ENCODE data around the gene CTBP1.

CTBP1 gene

DNA sequence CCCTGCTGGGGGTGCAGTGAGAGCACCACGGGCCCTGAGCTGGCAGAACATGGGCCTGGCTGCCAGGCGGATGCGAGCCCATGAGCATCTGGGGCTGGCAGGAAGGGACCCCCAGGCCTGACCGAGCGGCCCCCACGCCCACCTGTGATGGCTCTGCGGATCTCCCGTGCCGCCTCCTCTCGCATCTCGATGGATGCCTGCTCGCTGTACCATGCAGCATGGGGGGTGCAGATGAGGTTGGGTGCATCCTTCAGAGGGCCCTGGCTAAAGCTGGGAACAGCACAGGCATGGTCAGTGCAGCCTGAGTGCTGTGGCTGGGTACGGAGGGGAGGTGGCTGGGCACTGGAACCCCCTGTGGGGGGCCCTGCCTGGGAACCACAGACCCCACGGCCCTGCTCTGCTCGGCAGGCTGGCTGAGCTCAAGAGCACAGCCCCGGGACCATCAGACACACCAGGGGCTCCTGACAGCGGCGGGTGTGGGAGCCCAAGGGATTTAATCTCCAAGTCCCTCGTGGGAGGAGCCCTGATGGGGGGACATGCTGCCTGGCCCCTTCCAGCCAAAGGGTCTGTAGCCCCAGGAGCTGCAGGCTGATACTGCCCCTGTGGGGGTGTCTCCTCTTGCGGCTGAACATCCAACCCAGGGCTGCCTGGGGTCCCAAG, 35.5 kb downstream of the CTBP1 start:
- TF ChIP-seq GATA1 (IDR thresholded peaks at IDR 0.05; ENCODE audit: low read depth, low read length), result no peak
- TF ChIP-seq POLR2A (IDR thresholded peaks at IDR 0.05; ENCODE audit: low read length), result no peak
- no peak for DNase-seq

DNA sequence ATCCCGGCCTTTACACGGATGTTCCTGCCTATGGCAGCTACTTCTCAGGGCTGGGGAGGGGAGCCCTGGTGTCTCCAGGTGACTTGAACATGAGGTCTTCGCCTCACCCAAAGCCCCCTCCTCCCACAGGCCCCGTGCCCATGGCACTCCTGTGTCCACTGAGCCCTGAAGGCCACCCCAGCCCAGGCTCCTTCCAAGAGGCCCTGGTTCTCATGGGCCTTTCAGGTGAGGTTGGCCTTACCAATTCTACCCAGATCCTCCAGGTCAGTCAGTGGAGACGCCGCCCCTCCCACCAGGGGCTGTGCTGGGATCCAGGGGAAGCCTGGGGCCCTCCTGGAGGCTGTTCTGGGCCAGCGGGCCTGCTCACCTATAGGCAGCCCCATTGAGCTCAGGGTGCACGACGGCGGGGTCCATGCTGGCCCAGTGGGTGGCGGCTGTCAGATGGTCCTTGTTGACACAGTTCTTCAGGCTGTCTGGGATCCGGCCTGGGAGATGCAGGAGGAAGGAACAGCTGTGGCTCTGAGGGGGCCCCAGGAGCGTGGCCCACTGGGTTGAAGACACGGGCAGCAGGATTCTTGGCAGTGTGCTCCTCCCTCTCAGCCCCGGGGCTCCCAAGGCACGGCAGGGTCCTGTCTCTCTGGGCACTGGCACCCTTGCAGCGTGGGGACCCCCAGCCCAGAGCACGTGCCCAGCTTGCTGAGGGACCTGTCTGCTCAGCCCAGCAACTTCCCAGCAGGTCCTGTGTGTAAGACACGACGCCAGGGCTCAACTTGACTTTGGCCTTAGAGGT, 36.2 kb downstream of the CTBP1 start:
- TF ChIP-seq GATA1 (IDR thresholded peaks at IDR 0.05; ENCODE audit: low read depth, low read length), result no peak
- no peak for TF ChIP-seq POLR2A (IDR thresholded peaks at IDR 0.05; ENCODE audit: low read length)
- no peak for DNase-seq

- no peak for TF ChIP-seq POLR2A (IDR thresholded peaks at IDR 0.05; ENCODE audit: low read length)
- TF ChIP-seq GATA1 (IDR thresholded peaks at IDR 0.05; ENCODE audit: low read depth, low read length), result no peak
- no peak for DNase-seq
Measured at GRCh38 chr4:1211891-1212545, 36.9 kb downstream of the CTBP1 start.

DNA sequence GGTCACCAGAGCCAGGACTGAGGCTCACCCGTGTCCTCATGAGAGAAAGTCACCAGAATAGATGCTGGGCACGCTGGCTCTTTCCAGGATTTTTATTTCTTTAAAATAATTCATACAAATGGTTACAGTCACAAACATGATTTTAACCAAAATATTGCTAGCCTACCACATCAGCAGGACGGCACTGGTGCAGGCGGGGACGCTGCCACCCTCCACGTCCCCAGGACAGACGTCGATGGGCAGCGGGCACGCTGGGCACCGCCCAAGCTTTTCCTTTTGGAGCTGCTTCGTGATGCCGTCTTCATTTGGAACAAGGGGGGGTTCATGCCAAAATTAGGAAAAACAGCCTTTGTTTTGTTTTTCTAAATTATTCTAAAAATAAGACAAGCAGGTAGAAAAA, 37.6 kb downstream of the CTBP1 start:
- DNase-seq, result no peak
- TF ChIP-seq POLR2A (IDR thresholded peaks at IDR 0.05; ENCODE audit: low read length) (no peak), GATA1 (IDR thresholded peaks at IDR 0.05; ENCODE audit: low read depth, low read length) (no peak)

DNA sequence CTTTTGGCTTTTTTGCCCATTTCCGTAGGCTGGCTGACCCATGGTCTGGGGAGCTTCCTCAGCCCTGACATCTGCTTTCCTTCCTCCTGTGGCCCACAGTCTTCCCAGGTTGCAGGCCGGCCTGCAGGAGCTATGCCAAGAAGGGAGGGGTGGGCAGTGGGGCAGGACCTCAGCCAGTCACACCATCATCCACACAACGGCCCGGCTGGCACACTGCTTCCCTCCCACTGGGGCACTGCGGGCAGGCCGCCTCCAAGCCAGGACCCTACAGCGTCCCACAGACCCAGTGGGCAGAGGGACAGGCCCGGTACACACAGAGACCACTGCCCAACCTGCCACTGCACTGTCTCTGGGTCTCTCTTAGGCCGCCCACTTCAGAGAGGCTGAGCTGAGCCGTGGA, 38.0 kb downstream of the CTBP1 start:
- no peak for TF ChIP-seq GATA1 (IDR thresholded peaks at IDR 0.05; ENCODE audit: low read depth, low read length)
- DNase-seq, result no peak

DNA sequence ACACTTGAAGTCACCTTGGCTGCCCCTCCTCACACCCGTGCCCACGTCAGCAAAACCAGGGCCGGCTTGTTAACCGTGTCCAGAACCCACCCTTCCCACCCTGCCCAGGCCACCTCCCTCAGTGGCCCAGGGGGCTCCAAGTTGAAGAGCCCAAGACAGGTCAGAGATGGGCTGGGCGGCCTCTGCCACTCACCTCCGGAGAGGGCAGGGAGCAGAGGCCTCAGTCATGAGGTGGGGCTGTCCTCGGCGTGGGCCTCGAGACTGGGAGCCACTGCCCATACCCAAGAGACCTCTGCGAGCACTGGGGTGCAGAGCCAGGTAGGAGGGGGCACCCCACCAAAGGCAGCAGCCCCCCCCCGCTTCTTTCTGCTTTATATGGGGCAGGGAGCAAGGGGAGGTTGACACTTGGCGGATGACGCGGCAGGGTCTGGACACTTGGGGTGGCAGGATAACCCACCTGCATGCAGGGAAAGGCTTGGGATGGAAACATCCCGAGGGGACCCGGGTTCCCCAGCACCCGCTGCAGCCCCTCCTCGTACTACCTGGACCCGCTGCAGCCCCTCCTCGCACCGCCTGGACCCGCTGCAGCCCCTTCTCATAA, 38.6 kb downstream of the CTBP1 start:
- no peak for DNase-seq
- TF ChIP-seq GATA1 (IDR thresholded peaks at IDR 0.05; ENCODE audit: low read depth, low read length) (no peak), POLR2A (IDR thresholded peaks at IDR 0.05; ENCODE audit: low read length) (no peak)

- no peak for DNase-seq
- TF ChIP-seq GATA1 (IDR thresholded peaks at IDR 0.05; ENCODE audit: low read depth, low read length) (no peak), POLR2A (IDR thresholded peaks at IDR 0.05; ENCODE audit: low read length) (no peak)
Measured at GRCh38 chr4:1209821-1210220, 39.1 kb downstream of the CTBP1 start.

DNA sequence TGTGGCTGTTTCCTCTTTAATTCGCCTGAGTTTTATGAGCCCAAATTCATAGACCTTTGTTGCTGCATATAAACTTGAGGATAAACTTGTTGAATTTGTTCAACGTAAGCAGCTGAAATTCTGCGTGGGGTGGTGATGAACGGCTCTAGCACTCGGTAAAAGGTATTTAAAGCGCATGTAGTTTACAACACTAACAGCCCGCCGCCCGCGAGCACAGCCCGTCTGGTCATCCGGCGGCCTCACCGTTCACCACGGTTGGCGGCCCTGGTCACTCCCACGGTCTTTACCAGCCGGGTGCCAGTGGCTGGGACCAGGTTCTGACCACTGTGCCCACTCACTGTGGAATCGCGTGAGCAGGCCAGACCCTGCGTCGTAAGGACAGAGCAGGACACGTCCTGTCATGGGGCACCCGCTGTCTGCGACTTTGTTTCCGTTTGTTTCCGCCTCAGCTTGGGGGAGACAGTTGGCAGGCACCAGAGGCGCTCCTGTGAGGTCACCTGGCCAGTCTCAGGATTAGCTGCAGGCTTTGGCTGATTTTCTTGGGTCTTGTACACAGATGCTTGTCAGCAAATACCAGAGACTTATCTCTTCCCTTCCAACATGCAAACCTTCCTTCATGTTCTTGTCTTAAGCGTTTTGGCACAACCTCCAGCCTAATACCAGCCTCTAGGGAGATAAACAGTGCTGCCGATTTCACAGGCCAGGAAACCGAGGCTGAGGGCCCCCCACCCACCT, 39.8 kb downstream of the CTBP1 start:
- TF ChIP-seq GATA1 (IDR thresholded peaks at IDR 0.05; ENCODE audit: low read depth, low read length) (no peak), POLR2A (IDR thresholded peaks at IDR 0.05; ENCODE audit: low read length) (no peak)
- DNase-seq, result peak in 1 of 2 experiments; percentile 22

DNA sequence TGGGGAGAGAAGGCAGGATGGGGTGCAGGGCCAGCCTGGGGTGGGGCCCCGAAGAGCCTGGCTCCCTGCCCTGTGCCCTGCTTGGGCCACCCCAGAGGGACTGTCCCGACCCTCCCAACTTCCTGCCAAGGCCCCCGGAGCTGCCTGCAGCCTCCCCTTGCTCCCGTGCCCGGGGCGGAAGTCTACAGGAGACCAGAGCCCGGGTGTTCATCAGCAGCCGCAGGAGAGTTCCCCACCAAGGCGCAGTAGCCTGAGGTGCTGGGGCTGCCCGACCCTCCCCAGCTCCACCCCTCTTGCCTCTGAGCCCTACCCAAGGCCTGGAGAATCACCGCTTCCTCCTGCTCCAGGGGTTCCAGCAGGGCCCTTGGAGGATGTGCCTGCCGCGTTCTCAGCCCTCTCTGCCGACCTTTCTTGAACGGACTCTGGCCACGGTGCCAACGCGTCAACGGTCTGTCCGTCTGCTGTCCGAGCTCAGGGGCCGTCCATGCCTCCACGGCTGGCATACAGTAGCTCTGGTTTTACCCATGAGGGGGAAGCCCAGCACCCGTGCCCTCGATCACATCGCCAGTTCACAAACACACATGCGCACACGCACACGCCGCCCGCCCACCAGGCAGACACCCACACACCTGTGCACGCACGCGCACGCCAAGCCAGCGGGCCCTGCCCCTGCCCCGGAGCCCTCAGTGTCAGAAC, 40.5 kb downstream of the CTBP1 start:
- no peak for TF ChIP-seq GATA1 (IDR thresholded peaks at IDR 0.05; ENCODE audit: low read depth, low read length)
- no peak for TF ChIP-seq POLR2A (IDR thresholded peaks at IDR 0.05; ENCODE audit: low read length)
- no peak for DNase-seq

DNA sequence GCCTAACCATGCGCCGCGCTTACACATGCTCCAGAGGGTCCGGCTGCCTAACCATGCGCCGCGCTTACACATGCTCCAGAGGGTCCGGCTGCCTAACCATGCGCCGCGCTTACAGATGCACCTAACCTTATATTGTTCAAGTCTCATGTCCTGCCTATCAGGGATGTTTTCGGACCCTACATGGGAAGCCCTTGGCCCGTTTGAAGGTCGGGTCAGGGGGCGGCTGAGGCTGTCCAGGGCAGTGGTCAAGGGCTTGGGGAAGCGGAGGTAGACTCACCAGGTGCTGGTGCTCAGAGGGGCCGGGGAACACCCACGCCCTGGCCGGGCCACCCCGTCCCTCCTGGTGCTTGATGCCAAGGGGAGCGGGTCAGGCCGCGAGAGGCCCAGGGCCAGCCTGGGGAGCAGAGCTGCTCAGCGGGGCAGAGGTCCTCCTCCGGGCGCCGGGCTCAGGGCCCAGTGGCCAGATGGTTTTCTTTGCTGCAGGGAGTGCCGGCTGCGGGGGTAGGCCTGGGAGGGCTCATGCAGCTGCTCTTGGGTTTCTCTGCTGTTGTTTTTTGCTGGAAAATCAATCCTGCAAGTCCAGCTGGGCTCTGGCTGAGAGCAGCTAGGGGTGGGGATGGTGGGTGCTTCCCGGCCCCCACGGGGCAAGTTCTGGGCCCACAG, 41.2 kb downstream of the CTBP1 start:
- no peak for DNase-seq
- TF ChIP-seq GATA1 (IDR thresholded peaks at IDR 0.05; ENCODE audit: low read depth, low read length) (no peak), POLR2A (IDR thresholded peaks at IDR 0.05; ENCODE audit: low read length) (no peak)

- no peak for DNase-seq
- no peak for TF ChIP-seq POLR2A (IDR thresholded peaks at IDR 0.05; ENCODE audit: low read length)
- no peak for TF ChIP-seq GATA1 (IDR thresholded peaks at IDR 0.05; ENCODE audit: low read depth, low read length)
Measured at GRCh38 chr4:1207157-1207470, 41.8 kb downstream of the CTBP1 start.

DNA sequence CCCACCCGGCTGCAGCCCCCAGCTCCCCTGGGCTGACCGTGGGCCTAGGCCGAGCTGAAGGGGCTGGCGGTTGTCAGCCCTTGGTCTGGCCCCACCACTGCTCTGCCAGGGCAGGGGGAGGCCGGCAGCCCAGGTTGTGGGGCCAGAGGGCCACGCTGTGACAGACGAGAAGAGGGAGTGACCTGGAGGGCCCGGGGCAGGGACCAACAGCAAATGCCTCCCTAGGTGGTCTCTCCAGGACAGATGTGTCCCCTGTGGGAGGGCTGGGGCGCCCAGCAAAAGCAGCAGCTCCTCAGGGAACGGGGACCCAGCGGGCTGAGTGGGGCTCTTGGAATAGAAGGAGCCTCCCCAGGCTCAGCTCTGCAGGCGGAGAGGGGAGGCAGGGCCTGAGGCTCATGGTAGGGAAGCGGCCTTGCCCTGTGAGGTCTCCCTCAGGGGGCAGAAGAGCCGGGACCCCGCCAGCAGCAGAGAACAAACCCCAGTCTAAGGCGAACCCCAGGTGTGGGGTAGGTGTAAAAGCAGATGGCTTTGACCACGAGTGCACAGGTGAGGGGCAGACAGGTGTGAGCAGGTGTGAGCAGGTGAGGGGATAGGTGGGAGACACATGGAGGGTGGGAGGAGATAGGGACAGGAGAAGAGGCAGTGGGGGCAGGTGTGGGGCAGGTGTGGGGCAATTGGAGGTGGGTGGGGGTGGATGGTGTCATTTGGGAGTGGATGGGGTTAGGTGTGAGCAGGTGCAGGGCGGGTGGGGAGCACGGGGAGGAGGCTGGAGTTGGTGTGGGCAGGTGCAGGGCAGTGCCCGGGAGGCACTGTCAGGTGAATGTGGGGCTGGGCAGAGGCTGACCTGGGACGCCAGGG, 42.4 kb downstream of the CTBP1 start:
- DNase-seq, result no peak

More for the DNA sequence above, 42.4 kb downstream of the CTBP1 start:
- no peak for TF ChIP-seq GATA1 (IDR thresholded peaks at IDR 0.05; ENCODE audit: low read depth, low read length)
- TF ChIP-seq POLR2A (IDR thresholded peaks at IDR 0.05; ENCODE audit: low read length), result no peak

All from erythroblast (primary cell).